GM18909 (cell line): Measurements from ENCODE around the gene SOX15.
"Not testable (repeated sequence)": the region's sequence is repeated elsewhere in the genome, so short reads cannot be mapped to it uniquely, and the experiment has no call there.

Experiments
- ATAC-seq: cut with Tn5 transposase; IDR thresholded peaks from one replicate; pipeline ENCODE4 v1.9.1; 2021; ENCODE audit warnings: mild to moderate bottlenecking; ENCODE audit not compliant: unreplicated experiment, poor library complexity

Gene SOX15

DNA sequence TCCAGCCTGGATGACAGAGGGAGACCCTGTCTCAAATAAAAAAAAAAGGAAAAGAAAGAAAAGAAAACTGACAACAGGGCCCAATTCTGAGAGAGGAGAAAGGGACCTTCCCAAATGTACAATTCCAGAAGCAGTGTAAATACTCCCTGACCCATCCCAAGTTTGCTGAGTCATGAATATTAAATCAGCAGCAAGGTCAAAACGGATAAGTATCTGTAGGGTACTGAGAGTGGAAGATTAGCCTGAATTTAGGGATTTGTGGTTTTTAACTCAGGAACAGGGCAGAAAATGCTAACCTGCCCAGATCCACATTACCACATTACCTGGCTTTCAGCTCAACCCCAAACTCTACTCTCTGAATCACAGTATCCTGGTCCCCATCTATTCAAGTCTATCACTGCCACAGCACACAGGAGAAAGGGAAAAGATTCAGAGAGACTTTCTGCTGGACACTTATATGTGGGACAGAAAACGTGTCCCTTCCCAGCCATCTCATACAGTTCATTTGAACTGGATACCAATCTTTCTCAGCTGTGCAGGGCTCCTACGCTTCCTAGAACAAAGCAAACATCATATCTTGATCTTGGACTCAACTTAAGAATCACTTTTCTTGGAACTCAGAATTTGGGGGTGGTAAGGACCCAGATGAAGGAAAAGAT lies 21.9 kb upstream of the SOX15 start:
- ATAC-seq, result no peak

DNA sequence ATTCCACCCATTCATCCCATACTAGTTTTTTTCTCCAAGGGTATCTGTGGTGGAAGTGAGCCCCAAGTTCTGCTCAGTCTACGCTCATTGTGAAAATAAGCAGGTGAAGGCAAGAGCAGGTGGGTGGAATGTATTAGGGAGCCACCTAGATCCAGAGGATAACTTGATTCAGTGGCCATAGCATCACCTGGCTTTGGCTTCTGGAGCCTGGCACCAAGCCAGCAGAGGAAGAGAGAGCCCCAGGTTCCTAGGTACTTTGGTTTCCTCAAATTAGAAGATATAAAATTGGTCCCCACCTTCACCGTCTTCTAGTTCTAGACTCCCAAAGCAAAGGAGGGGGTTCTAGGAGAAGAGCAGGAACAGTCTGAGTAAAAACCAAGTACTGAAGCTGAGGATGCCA lies 20.7 kb upstream of the SOX15 start:
- no peak for ATAC-seq

DNA sequence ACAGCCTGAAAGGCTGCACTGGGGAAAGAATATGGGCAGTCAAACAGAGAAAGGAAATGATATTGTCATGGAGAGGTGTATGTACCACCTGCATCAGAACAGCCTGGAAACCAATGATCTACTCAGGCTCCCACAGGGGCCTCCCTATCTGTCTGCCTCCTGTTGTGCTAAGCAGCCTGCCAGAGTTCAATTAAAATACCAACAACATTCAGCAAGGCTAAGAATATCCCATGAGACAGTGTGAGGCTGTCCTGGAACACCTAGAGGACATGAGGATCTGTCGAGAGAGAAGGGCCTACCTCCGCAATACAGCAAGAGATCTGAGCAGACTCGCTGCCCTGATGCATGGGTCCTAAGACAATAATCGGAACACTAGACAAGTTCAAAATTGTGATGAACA lies 16.4 kb upstream of the SOX15 start:
- ATAC-seq, result no peak

DNA sequence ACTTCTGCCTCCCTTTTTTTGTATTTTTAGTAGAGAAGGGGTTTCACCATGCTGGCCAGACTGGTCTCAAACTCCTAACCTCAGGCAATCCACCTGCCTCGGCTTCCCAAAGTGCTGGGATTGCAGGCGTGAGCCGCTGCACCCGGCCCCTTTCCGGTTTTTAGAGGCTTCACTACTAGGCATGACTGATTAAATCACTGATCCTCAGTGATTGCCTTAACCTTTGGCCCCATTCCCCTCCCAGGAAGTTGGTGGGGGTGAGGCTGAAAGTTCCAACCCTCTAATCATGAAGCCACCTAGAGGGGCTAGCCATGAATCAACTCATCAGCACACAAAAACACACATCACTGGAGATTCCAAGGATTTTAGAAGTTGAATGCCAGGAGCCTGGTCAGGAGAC lies 7.7 kb upstream of the SOX15 start:
- not testable (repeated sequence) for ATAC-seq

DNA sequence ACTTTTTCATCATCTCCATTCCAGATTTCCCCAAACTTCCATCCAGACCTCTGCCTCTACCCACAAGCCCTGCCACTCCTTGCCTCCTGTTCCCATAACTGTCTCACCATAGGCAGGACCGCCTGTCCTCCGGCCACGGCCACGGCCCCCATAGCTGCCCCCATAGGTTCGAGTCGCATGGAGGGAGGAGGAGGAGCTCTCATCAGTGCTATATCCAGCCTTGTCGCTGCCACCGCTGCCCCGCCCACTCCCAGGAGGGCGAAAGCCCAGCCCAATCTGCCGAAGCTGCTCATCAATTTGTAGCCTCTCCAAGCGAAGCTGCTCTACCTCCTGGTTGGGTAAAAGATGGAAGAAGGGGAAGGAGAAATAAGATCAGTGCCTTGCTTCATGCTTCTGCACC lies 3.4 kb upstream of the SOX15 start:
- no peak for ATAC-seq

DNA sequence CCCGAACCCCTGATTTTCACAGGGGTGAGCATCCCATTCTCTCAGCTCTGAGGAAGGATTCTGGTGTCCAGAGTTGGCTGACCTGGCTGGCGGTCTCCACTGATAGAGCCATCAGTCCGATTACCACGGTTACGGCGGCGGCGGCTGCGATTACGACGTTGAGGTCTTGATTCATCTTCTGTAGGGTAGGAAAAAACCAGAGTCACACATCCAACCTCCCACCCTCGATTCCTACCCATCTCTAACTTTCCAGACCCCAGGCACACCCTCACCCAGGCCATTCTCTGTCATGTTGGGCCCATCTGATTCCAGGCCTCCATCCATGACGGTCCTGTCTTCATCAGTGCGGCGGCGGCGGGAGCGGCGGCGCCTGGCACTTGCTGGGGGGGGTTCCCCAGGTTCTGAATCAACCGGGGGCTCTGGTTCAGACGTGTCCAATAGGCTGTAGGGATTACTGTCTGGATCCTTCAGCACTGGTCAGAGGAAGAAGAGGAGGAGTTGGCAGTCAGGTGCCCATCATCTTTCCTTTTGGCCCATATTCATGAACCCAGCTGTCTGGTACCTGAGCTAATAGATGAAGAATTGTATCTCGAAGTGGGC lies 2.6 kb upstream of the SOX15 start:
- ATAC-seq, result no peak

DNA sequence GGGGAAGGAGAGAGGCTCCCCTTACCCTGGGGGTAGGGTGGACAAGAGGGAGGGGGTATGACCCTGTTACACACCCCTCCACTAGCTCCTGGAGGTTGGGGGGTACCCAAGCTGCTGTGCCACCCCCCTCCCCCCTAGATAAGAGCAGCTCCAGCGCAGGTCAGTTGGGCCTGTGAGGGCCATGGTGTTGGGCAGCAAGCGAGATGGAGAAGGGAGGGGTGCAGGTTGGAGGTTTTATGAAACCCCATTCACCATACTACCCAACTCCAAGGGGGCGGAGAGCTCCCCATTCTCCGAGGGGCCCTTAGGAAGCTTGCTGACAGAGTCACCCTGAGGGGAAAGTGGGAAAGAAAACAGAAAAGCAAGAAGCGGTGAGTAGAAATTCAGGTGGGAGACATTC lies 1.7 kb upstream of the SOX15 start:
- no peak for ATAC-seq

DNA sequence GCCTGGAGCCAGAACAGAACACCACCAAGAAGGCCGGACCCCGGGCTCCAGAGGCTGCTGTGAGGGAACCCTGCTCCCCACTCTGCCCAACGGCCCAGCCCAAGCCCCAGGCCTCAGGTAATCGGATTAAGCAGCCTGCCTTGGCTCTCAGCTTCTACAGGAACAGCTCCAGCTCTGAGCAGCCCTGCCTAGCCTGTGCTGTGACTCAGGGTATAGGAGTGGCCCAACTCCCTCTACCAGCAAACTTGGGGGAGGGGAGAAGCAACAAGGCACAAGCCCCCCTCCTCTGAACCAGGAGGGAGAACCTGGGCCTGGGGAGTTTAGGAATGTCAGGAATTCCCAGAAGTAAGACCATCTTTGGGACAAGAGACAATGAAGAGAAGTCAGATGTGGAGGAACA lies 849 bp upstream of the SOX15 start:
- no peak for ATAC-seq

DNA sequence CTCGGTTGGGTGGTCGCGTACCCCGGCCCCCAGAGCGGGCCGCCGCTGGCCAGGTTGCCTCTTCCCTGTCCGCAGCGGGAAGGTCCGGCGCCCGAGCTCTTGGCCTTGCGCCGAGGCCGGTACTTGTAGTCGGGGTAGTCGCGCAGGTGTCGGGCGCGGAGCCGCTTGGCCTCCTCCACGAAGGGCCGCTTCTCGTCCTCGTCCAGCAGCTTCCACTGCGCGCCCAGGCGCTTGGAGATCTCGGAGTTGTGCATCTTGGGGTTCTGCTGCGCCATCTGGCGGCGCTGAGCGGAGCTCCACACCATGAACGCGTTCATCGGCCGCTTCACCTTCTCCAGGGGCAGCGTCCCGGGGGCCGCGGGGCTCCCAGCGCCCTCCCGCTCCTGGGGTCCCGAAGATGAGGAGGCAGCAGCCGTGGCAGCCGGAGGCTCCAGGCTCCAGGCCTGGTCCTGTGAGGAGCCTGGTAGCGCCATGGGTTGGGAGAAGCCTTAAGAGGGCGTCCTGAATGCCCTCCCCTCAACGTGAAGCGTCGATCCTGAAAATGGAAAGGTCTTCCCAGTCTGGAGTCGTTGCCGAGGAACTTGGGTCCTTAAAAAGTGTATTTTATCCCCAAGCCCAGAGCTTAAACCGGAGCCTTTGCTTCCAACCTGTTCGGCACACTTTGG lies 558 bp downstream of the SOX15 start:
- no peak for ATAC-seq

DNA sequence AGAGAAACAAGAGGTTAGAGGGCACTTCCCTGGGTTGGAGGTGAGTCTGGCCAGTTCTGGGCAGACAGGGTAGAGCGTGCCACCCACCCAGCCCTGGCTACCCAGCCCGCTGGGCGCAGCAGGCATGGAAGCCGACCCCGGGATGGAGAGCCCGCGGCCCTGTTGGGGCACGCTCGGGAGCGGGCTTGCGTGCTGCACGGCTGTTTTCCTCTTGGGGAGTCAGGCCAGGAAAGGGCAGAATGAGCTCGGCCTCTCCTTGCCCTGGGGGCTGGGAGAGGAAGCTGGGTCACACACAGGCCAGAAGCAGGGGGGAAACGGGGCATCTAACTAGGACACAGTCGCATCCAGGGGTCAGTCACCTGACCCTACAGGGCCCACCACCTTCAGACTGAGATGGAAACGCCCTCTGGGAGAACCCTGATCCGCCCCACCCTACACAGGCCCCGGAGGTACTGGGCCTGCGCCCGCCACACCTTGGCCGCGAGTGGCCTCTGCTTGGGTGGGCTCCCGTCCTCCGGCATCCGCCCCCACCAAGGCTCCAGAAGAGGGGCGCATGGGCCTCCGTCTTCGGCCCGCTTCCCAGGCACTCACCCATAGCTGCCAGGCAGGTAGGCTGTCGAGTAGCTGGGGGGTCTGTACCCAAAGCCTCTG lies 1.2 kb downstream of the SOX15 start:
- ATAC-seq, result no peak

DNA sequence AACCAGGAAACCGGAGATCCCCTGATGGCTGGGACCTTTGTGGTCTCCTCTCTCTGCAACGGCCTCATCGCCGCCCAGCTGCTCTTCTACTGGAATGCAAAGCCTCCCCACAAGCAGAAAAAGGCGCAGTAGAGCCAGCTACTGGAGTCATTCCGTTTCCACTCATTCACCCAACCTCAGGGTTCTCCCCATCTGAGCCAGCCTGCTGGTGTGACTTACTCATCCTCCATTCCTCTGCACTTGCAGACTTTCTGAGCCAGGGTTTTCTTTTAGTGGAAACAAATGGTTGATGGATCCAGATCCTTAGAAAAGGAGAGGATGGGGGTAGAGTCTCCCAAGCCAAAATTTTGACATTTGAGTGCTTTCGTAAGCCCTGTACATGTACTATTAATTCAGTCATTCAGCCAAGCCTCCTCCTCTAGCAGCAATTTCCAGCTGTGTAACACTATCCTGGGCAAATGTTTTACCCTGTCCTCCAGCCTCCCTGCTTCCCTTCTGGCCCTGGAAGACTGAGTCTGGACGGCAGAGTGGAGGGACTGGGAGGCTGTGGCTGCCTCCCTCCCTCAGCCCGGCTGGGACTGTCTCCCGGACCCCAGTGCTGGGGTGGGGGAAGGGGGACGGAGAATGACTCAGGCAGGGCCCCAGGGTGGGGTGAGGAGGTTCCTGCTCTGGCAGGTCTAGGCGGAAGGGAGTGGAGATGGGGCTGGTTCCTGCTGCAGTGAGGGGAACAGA lies 2.3 kb downstream of the SOX15 start:
- ATAC-seq, result no peak

DNA sequence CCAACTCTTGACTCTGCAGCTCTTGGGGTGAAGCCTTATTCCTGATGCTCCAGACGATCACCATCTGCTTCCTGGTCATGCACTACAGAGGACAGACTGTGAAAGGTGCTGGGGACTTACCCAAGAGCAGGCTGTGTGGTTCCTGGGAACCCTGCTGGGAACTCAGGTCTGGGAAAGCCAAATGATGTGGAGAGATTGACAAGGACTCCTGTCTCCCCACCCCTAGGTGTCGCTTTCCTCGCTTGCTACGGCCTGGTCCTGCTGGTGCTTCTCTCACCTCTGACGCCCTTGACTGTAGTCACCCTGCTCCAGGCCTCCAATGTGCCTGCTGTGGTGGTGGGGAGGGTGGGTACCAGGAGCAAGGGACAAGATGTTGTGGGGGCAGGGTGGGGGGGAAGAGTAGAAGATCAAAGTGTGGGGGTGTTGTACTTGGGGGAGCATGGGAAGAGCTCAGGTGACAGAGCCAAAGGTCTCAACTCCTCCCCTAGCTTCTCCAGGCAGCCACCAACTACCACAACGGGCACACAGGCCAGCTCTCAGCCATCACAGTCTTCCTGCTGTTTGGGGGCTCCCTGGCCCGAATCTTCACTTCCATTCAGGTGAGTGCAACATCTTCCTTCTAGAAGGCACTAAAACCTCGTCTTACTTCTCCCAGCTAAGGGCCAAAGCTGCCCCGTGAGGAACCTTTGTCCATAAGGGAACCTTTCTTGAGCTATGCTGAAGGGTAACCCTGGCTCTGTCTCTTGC lies 3.0 kb downstream of the SOX15 start:
- no peak for ATAC-seq

DNA sequence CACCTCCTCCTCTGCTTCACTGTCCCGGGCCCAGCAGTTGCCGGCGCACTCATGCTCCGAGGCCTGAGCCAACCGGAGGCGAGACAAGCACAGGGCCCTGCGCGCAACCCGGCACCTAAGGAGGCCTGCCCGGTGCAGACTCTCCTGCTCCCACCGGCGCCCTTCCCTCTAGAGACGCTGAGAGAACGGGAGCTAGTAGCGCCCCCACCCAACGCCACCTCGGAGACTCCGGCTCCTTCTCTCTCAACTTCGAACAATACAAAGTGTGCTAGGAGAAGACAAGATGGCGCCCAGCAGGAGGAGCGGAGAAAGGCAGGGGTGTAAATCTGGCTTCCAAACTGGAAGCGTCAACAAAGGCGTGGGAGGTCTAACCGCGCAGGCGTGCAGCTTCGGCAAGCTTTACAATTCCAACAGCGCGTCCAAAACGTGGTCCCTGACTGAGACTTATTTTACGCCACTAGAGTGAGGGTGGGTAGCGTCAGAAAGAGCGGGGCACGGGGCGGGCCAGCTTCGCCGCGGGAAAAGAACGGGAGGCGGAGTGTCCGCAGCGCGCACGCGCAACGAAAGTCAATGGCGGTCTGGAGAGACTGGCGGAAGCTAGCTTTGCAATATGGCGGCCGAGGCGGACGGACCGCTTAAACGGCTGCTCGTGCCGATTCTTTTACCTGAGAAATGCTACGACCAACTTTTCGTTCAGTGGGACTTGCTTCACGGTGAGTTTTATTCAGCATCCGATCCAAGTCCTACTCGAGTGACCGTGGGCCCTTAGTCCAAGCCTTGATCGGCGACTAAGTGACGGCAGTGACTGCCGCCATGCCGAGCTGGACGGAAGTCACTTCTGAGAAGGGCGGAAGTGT lies 6.4 kb downstream of the SOX15 start, which contains the start of gene MPDU1:
TSS of gene MPDU1 (plus strand) at position 600 of the 857 bp plus-strand sequence. CDS start at position 611, 11 bp downstream.
- ATAC-seq, result peak; percentile 64

DNA sequence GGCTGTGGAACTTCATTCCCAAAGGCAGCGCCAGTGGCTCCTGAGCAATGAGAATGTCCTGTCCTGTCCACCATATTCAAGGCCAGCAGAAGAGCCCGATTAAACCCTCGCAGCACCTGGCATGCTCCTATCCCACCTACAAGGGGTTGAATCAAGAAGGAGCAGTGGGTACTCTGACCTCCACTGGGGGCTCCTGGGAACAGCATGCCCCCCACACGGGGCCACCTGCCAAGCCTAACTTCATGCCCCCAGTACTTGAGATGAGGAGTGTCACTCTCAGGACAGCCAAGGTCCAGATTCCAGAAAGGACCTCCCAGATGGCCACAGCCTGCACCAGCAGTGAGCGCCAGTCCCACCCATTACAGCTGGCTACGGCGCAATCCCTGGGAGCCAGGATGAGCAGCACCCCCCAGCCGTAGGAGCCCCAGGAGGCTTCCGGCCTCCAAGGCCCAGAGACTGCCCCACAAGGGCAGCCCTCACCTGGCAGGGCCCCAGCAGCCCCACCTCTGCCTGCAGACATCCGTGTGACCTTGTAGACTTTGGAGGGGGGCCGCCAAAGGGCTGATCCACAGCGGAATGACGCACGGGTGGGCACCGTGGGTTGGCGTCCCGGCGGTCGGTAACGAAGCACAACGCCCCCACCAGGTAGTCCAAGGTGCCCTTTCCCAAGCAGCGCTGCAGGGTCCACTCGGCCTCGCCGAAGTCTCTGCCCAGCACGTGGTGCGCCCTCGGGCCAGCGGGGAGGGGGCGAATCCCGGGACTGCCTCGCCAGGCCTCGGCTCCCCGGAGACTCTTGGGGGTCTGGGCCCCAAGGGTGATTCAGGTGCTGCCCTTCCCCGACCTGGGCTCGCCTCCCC lies 7.3 kb downstream of the SOX15 start:
- no peak for ATAC-seq

DNA sequence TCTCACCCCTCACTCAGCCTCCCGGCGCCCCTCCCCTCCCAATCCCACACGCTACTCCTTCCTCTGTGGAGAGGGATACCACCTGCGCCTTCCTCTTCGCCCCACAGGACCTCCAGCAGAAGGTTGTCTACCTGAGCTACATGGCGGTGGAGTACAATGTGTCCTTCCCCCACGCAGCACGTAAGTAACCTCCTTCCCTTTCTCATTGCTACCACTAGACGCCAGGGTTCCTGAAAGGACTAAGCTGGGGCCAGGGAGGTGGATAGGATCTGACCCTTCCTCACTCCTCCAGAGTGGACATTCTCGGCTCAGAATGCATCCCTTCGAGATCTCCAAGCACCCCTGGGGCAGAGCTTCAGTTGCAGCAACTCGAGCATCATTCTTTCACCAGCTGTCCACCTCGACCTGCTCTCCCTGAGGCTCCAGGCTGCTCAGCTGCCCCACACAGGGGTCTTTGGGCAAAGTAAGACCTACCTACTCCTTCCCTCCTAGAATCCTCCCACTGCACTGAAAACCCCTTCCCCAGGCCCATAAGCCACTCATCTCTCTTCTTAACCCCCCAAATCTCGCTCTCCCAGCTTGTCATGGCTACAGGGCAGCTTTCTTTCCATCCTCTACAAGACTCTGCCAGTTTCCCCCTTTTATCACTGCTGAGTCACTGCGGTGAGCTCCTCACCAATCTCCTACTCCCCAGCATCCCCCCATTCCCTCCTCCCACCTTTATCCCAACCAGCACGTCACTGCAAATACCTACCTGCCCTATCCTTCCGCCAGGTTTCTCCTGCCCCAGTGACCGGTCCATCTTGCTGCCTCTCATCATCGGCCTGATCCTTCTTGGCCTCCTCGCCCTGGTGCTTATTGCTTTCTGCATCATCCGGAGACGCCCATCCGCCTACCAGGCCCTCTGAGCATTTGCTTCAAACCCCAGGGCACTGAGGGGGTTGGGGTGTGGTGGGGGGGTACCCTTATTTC lies 9.0 kb downstream of the SOX15 start:
- no peak for ATAC-seq

DNA sequence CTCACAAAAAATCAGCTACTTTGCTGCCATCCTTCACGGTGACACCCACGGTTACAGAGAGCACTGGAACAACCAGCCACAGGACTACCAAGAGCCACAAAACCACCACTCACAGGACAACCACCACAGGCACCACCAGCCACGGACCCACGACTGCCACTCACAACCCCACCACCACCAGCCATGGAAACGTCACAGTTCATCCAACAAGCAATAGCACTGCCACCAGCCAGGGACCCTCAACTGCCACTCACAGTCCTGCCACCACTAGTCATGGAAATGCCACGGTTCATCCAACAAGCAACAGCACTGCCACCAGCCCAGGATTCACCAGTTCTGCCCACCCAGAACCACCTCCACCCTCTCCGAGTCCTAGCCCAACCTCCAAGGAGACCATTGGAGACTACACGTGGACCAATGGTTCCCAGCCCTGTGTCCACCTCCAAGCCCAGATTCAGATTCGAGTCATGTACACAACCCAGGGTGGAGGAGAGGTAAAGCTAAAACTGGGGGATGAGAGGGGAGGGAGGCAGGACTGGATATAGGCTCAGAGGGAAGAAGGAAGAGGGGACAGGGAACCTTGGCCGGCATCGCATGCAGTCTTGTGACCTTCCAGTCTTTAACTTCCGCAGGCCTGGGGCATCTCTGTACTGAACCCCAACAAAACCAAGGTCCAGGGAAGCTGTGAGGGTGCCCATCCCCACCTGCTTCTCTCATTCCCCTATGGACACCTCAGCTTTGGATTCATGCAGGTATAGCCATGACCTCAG lies 9.9 kb downstream of the SOX15 start:
- ATAC-seq, result no peak
